ENCODE data around the gene TRIM17. TPM values are rescaled to one million over a fixed set of nuclear protein-coding genes. Genes with fewer than 3 reads are reported as not detected.

The TRIM17 gene
- total and polyA plus RNA-seq, 5 experiments from 2014 or later = 0.39 to 3.1 (median 0.62) TPM

- H3K36me3 Mint-ChIP-seq = no peaks in the 10 kb centered on the region
- H3K27ac Mint-ChIP-seq = peak overlapping the region in 4 of 10 donors; percentile 18 to 82 (median 64)
- H3K9me3 Mint-ChIP-seq = no peaks in the 10 kb centered on the region
- H3K4me1 Mint-ChIP-seq = peaks cover 26 to 50% (median 32%) of the 10 kb centered on the region in 4 donors
- DNase-seq (no peak), ATAC-seq (no peak)
- POLR2A ChIA-PET = interaction anchor here (0.6 kb wide), 1 partner anchor 871 kb away, joined by 3 read pairs; no protein-coding TSS in a partner anchor
- peak overlapping the region in 1 of 10 donors; percentile 34 for H3K4me3 Mint-ChIP-seq
- H3K27me3 Mint-ChIP-seq = peaks cover 0 to 9% (median 2%) of the 10 kb centered on the region in 5 donors
Measured at GRCh38 chr1:228413241-228414010, 3.2 kb downstream of the TRIM17 start.

- Mint-ChIP-seq H3K4me3 (no peak overlapping the region), H3K27me3 (peaks cover 0 to 6% (median 0%) of the 10 kb centered on the region in 5 donors)
Measured at GRCh38 chr1:228411548-228412430, 4.9 kb downstream of the TRIM17 start.

GRCh38 chr1:228411121-228411520, 5.5 kb downstream of the TRIM17 start:
- peak overlapping the region in 2 of 10 donors; percentile 19 to 81 for H3K27ac Mint-ChIP-seq
- H3K9me3 Mint-ChIP-seq = no peaks in the 10 kb centered on the region
- peaks cover 23 to 48% (median 27%) of the 10 kb centered on the region in 4 donors for H3K4me1 Mint-ChIP-seq
- ATAC-seq = no peak
- no peaks in the 10 kb centered on the region for H3K36me3 Mint-ChIP-seq
- POLR2A ChIA-PET = no interaction called here
- DNase-seq = no peak
- no peak overlapping the region for H3K4me3 Mint-ChIP-seq
- peaks cover 0 to 6% (median 0%) of the 10 kb centered on the region in 5 donors for H3K27me3 Mint-ChIP-seq

More at GRCh38 chr1:228411548-228412430, 4.9 kb downstream of the TRIM17 start:
- peaks cover 25 to 49% (median 32%) of the 10 kb centered on the region in 4 donors for H3K4me1 Mint-ChIP-seq
- no peak for ATAC-seq
- H3K27ac Mint-ChIP-seq = peak overlapping the region in 3 of 10 donors; percentile 46 to 77 (median 69)
- H3K9me3 Mint-ChIP-seq = no peaks in the 10 kb centered on the region
- no peaks in the 10 kb centered on the region for H3K36me3 Mint-ChIP-seq
- POLR2A ChIA-PET = interaction anchor here (0.9 kb wide), 1 partner anchor 11 kb away, joined by 3 read pairs; no protein-coding TSS in a partner anchor
- no peak for DNase-seq

GRCh38 chr1:228410671-228411070, 6.0 kb downstream of the TRIM17 start:
- Mint-ChIP-seq H3K4me3 (no peak overlapping the region), H3K36me3 (no peaks in the 10 kb centered on the region), H3K9me3 (no peaks in the 10 kb centered on the region), H3K4me1 (peaks cover 20 to 45% (median 25%) of the 10 kb centered on the region in 4 donors), H3K27ac (peak overlapping the region in 2 of 10 donors; percentile 1 to 19), H3K27me3 (peaks cover 0 to 3% (median 0%) of the 10 kb centered on the region in 5 donors)
- no peak for DNase-seq
- POLR2A ChIA-PET = no interaction called here
- no peak for ATAC-seq

GRCh38 chr1:228410015-228410414, 6.6 kb downstream of the TRIM17 start:
- H3K9me3 Mint-ChIP-seq = no peaks in the 10 kb centered on the region
- H3K36me3 Mint-ChIP-seq = no peaks in the 10 kb centered on the region
- POLR2A ChIA-PET = interaction anchor here (0.7 kb wide), 1 partner anchor 244 kb away, joined by 3 read pairs; no protein-coding TSS in a partner anchor
- ATAC-seq (no peak), DNase-seq (no peak)
- H3K27ac Mint-ChIP-seq = peak overlapping the region in 2 of 10 donors; percentile 31 to 65
- peak overlapping the region in 2 of 10 donors; percentile 10 to 29 for H3K4me3 Mint-ChIP-seq
- peaks cover 20 to 45% (median 27%) of the 10 kb centered on the region in 4 donors for H3K4me1 Mint-ChIP-seq
- no peaks in the 10 kb centered on the region for H3K27me3 Mint-ChIP-seq

GRCh38 chr1:228408869-228409805, 7.5 kb downstream of the TRIM17 start:
- no peak for ATAC-seq
- POLR2A ChIA-PET = interaction anchor here (0.7 kb wide), 1 partner anchor 243 kb away, joined by 3 read pairs; no protein-coding TSS in a partner anchor
- Mint-ChIP-seq H3K36me3 (no peaks in the 10 kb centered on the region), H3K27me3 (no peaks in the 10 kb centered on the region), H3K4me3 (peak overlapping the region in 3 of 10 donors; percentile 9 to 75 (median 27)), H3K27ac (peak overlapping the region in 4 of 10 donors; percentile 17 to 69 (median 40)), H3K4me1 (peaks cover 27 to 51% (median 35%) of the 10 kb centered on the region in 4 donors), H3K9me3 (no peaks in the 10 kb centered on the region)
- no peak for DNase-seq

- H3K36me3 Mint-ChIP-seq = peaks cover 0 to under 1% (median 0%) of the 10 kb centered on the region in 3 donors
- POLR2A ChIA-PET = no interaction called here
- peak overlapping the region in 7 of 10 donors; percentile 25 to 82 (median 50) for H3K27ac Mint-ChIP-seq
- peaks cover 30 to 52% (median 41%) of the 10 kb centered on the region in 4 donors for H3K4me1 Mint-ChIP-seq
- H3K27me3 Mint-ChIP-seq = no peaks in the 10 kb centered on the region
- peak overlapping the region; percentile 36 to 96 (median 72) for H3K4me3 Mint-ChIP-seq
- no peaks in the 10 kb centered on the region for H3K9me3 Mint-ChIP-seq
- DNase-seq = no peak
- no peak for ATAC-seq
Measured at GRCh38 chr1:228408041-228408868, 8.4 kb downstream of the TRIM17 start.

GRCh38 chr1:228407106-228408040, 9.3 kb downstream of the TRIM17 start:
- ATAC-seq = peak in 1 of 2 donors; percentile 57
- Mint-ChIP-seq H3K4me1 (peaks cover 37 to 60% (median 50%) of the 10 kb centered on the region in 4 donors), H3K36me3 (peaks cover 0 to 5% (median 0%) of the 10 kb centered on the region in 3 donors), H3K27ac (peak overlapping the region in 8 of 10 donors; percentile 62 to 92 (median 84)), H3K9me3 (no peaks in the 10 kb centered on the region), H3K27me3 (no peaks in the 10 kb centered on the region), H3K4me3 (peak overlapping the region; percentile 77 to 96 (median 84))
- POLR2A ChIA-PET = interaction anchor here (0.5 to 3.4 kb wide), 18 partner anchors 8 to 980 kb away, joined by 3 to 20 read pairs (median 4); partner anchors contain the start of gene RNF187
- DNase-seq = no peak

- Mint-ChIP-seq H3K27ac (peak overlapping the region; percentile 57 to 94 (median 90)), H3K27me3 (no peaks in the 10 kb centered on the region), H3K4me1 (peaks cover 41 to 71% (median 60%) of the 10 kb centered on the region in 4 donors), H3K4me3 (peak overlapping the region; percentile 84 to 96 (median 92)), H3K9me3 (no peaks in the 10 kb centered on the region), H3K36me3 (peaks cover 0 to 20% (median 0%) of the 10 kb centered on the region in 3 donors)
- ATAC-seq = peak; percentile 10 to 13
- POLR2A ChIA-PET = interaction anchor here (0.9 to 3.4 kb wide), 7 partner anchors 9 to 265 kb away, joined by 3 to 20 read pairs (median 6); partner anchors contain the start of gene RNF187
- peak in 1 of 10 donors; percentile 20 for DNase-seq
Measured at GRCh38 chr1:228405979-228406228, 10.8 kb downstream of the TRIM17 start.
